Stimulated activated naive CD4-positive, alpha-beta T cell (primary cell): ENCODE measurements around the gene SPAG17.

ENCODE experiments used
- DNase-seq, 6 experiments: peaks; one replicate each; lab custom pipeline; 2025; lab: John Stamatoyannopoulos, UW

SPAG17 gene

GRCh38 chr1:118075116-118075515 is 109.9 kb downstream of the SPAG17 start:
- DNase-seq = no peak

- DNase-seq = no peak
These were observed 111.2 kb downstream of the SPAG17 start for GRCh38 chr1:118073648-118074435.

- no peak for DNase-seq
These were observed 135.0 kb downstream of the SPAG17 start for GRCh38 chr1:118049981-118050380.

GRCh38 chr1:118047650-118048224 is 137.3 kb downstream of the SPAG17 start:
- no peak for DNase-seq

GRCh38 chr1:118047006-118047649 is 137.9 kb downstream of the SPAG17 start:
- DNase-seq = no peak

GRCh38 chr1:118043624-118044023 is 141.4 kb downstream of the SPAG17 start:
- DNase-seq = no peak

- no peak for DNase-seq
These were observed 142.5 kb downstream of the SPAG17 start for GRCh38 chr1:118042501-118042900.

GRCh38 chr1:118039170-118039569 is 145.9 kb downstream of the SPAG17 start:
- DNase-seq = no peak

GRCh38 chr1:118032883-118033282 is 152.1 kb downstream of the SPAG17 start:
- no peak for DNase-seq

GRCh38 chr1:118028267-118028666 is 156.8 kb downstream of the SPAG17 start:
- no peak for DNase-seq

- DNase-seq = no peak
These were observed 161.8 kb downstream of the SPAG17 start for GRCh38 chr1:118023199-118023598.

GRCh38 chr1:118021668-118022067 is 163.4 kb downstream of the SPAG17 start:
- no peak for DNase-seq

GRCh38 chr1:118018060-118018459 is 167.0 kb downstream of the SPAG17 start:
- no peak for DNase-seq

- no peak for DNase-seq
These were observed 171.1 kb downstream of the SPAG17 start for GRCh38 chr1:118013938-118014337.

- DNase-seq = no peak
These were observed 171.7 kb downstream of the SPAG17 start for GRCh38 chr1:118013336-118013735.

- DNase-seq = no peak
These were observed 172.4 kb downstream of the SPAG17 start for GRCh38 chr1:118012515-118013124.

GRCh38 chr1:118008011-118008410 is 177.0 kb downstream of the SPAG17 start:
- DNase-seq = no peak

GRCh38 chr1:118007391-118007790 is 177.6 kb downstream of the SPAG17 start:
- DNase-seq = no peak

GRCh38 chr1:118004312-118004711 is 180.7 kb downstream of the SPAG17 start:
- DNase-seq = no peak

GRCh38 chr1:117985973-117986372 is 199.1 kb downstream of the SPAG17 start:
- DNase-seq = no peak

- DNase-seq = no peak
These were observed 199.8 kb downstream of the SPAG17 start for GRCh38 chr1:117985239-117985638.

GRCh38 chr1:117981455-117982192 is 203.4 kb downstream of the SPAG17 start:
- no peak for DNase-seq
